Central memory CD8-positive, alpha-beta T cell (primary cell): ENCODE results near the gene AQP5.
A peak's percentile ranks its signal among the peaks of the same experiment; 100 is the strongest.

Source experiments
- ATAC-seq: fragments of 150-1000 bp; cut with Tn5 transposase; replicated peaks from 2 replicates; pipeline ENCODE4 v1.10.0; 2022; ENCODE audit warnings: mild to moderate bottlenecking, moderate FRiP score, moderate number of reproducible peaks; ENCODE audit not compliant: poor library complexity, severe bottlenecking; ENCODE audit errors: extremely low read depth
- DNase-seq, 2 donors: peaks; one replicate each; pipeline ENCODE4 v3.0.0; 2021; ENCODE audit warnings: low spot score in 2 of 2
- H3K27ac Mint-ChIP-seq: one replicate; pipeline ENCODE4 v1.8.0; 2022; ENCODE audit warnings: low read depth, mild to moderate bottlenecking, moderate library complexity, mixed read lengths
- H3K27me3 Mint-ChIP-seq: one replicate; pipeline ENCODE4 v1.8.0; 2022; ENCODE audit warnings: mixed read lengths
- H3K36me3 Mint-ChIP-seq: one replicate; pipeline ENCODE4 v1.8.0; 2022; ENCODE audit warnings: mild to moderate bottlenecking, moderate library complexity, mixed read lengths; ENCODE audit not compliant: insufficient read depth
- H3K4me1 Mint-ChIP-seq: one replicate; pipeline ENCODE4 v1.8.0; 2022; ENCODE audit warnings: mixed read lengths
- H3K4me3 Mint-ChIP-seq: one replicate; pipeline ENCODE4 v1.8.0; 2022; ENCODE audit warnings: mild to moderate bottlenecking, moderate library complexity, mixed read lengths
- H3K9me3 Mint-ChIP-seq: one replicate; pipeline ENCODE4 v1.8.0; 2022; ENCODE audit warnings: mixed read lengths

Gene AQP5

GRCh38 chr12:49961111-49961922 lies at the start of gene AQP5:
TSS of gene AQP5 (plus strand) at chr12:49961872. CDS start at chr12:49962018, 146 bp downstream.
- Mint-ChIP-seq H3K4me3 (peak within 1 kb of the TSS; percentile 38), H3K4me1 (no peaks in the 10 kb centered on the region), H3K9me3 (no peaks in the 10 kb centered on the region), H3K36me3 (peaks cover 2% of the 10 kb centered on the region), H3K27me3 (peaks cover 89% of the 10 kb centered on the region), H3K27ac (no peak within 1 kb of the TSS)
- no peak for DNase-seq
- ATAC-seq: no peak

- Mint-ChIP-seq H3K4me3 (no peak overlapping the region), H3K27ac (no peak overlapping the region), H3K4me1 (no peaks in the 10 kb centered on the region), H3K27me3 (peaks cover 14% of the 10 kb centered on the region), H3K36me3 (no peaks in the 10 kb centered on the region), H3K9me3 (no peaks in the 10 kb centered on the region)
- DNase-seq (no peak), ATAC-seq (no peak)
These were observed 49.1 kb upstream of the AQP5 start for GRCh38 chr12:49912345-49913255.

- H3K27me3 Mint-ChIP-seq: peaks cover 12% of the 10 kb centered on the region
These were observed 45.3 kb upstream of the AQP5 start for GRCh38 chr12:49916129-49916919.

GRCh38 chr12:49917166-49917787 lies 44.4 kb upstream of the AQP5 start:
- ATAC-seq: no peak
- no peaks in the 10 kb centered on the region for H3K4me1 Mint-ChIP-seq
- H3K4me3 Mint-ChIP-seq: no peak overlapping the region
- H3K36me3 Mint-ChIP-seq: no peaks in the 10 kb centered on the region
- H3K9me3 Mint-ChIP-seq: no peaks in the 10 kb centered on the region
- no peak for DNase-seq
- no peak overlapping the region for H3K27ac Mint-ChIP-seq
- peaks cover 12% of the 10 kb centered on the region for H3K27me3 Mint-ChIP-seq

More at GRCh38 chr12:49916129-49916919, 45.3 kb upstream of the AQP5 start:
- ATAC-seq (no peak), DNase-seq (no peak)
- Mint-ChIP-seq H3K36me3 (no peaks in the 10 kb centered on the region), H3K4me1 (no peaks in the 10 kb centered on the region), H3K4me3 (no peak overlapping the region), H3K27ac (no peak overlapping the region), H3K9me3 (no peaks in the 10 kb centered on the region)

- H3K9me3 Mint-ChIP-seq: no peaks in the 10 kb centered on the region
- H3K4me3 Mint-ChIP-seq: no peak overlapping the region
- peaks cover 12% of the 10 kb centered on the region for H3K27me3 Mint-ChIP-seq
- H3K4me1 Mint-ChIP-seq: no peaks in the 10 kb centered on the region
- H3K27ac Mint-ChIP-seq: no peak overlapping the region
- ATAC-seq: no peak
- no peaks in the 10 kb centered on the region for H3K36me3 Mint-ChIP-seq
- DNase-seq: no peak
These were observed 43.9 kb upstream of the AQP5 start for GRCh38 chr12:49917788-49918173.

GRCh38 chr12:49920241-49920914 lies 41.3 kb upstream of the AQP5 start:
- no peaks in the 10 kb centered on the region for H3K9me3 Mint-ChIP-seq
- H3K4me3 Mint-ChIP-seq: no peak overlapping the region
- H3K27me3 Mint-ChIP-seq: peaks cover 12% of the 10 kb centered on the region
- no peaks in the 10 kb centered on the region for H3K36me3 Mint-ChIP-seq
- DNase-seq (no peak), ATAC-seq (no peak)
- H3K27ac Mint-ChIP-seq: no peak overlapping the region
- H3K4me1 Mint-ChIP-seq: no peaks in the 10 kb centered on the region

- ATAC-seq: no peak
- Mint-ChIP-seq H3K27me3 (peaks cover 12% of the 10 kb centered on the region), H3K4me3 (no peak overlapping the region), H3K9me3 (no peaks in the 10 kb centered on the region), H3K4me1 (no peaks in the 10 kb centered on the region), H3K36me3 (no peaks in the 10 kb centered on the region), H3K27ac (no peak overlapping the region)
- no peak for DNase-seq
These were observed 40.8 kb upstream of the AQP5 start for GRCh38 chr12:49920915-49921286.

GRCh38 chr12:49921299-49921698 lies 40.4 kb upstream of the AQP5 start:
- Mint-ChIP-seq H3K27ac (no peak overlapping the region), H3K36me3 (no peaks in the 10 kb centered on the region), H3K4me1 (no peaks in the 10 kb centered on the region), H3K4me3 (no peak overlapping the region), H3K27me3 (peaks cover 12% of the 10 kb centered on the region), H3K9me3 (no peaks in the 10 kb centered on the region)
- ATAC-seq: no peak
- DNase-seq: no peak

GRCh38 chr12:49921936-49922335 lies 39.7 kb upstream of the AQP5 start:
- ATAC-seq (no peak), DNase-seq (no peak)
- Mint-ChIP-seq H3K36me3 (no peaks in the 10 kb centered on the region), H3K4me1 (no peaks in the 10 kb centered on the region), H3K9me3 (no peaks in the 10 kb centered on the region), H3K4me3 (no peak overlapping the region), H3K27me3 (peaks cover 8% of the 10 kb centered on the region), H3K27ac (no peak overlapping the region)

GRCh38 chr12:49922349-49923034 lies 39.2 kb upstream of the AQP5 start:
- ATAC-seq: no peak
- no peaks in the 10 kb centered on the region for H3K4me1 Mint-ChIP-seq
- no peaks in the 10 kb centered on the region for H3K36me3 Mint-ChIP-seq
- DNase-seq: no peak
- H3K27ac Mint-ChIP-seq: no peak overlapping the region
- peaks cover 2% of the 10 kb centered on the region for H3K27me3 Mint-ChIP-seq
- no peak overlapping the region for H3K4me3 Mint-ChIP-seq
- no peaks in the 10 kb centered on the region for H3K9me3 Mint-ChIP-seq

- DNase-seq (no peak), ATAC-seq (no peak)
- Mint-ChIP-seq H3K36me3 (no peaks in the 10 kb centered on the region), H3K27ac (no peak overlapping the region), H3K4me1 (no peaks in the 10 kb centered on the region), H3K27me3 (no peaks in the 10 kb centered on the region), H3K4me3 (no peak overlapping the region), H3K9me3 (no peaks in the 10 kb centered on the region)
These were observed 38.5 kb upstream of the AQP5 start for GRCh38 chr12:49923035-49923644.
